Adipocyte (in vitro differentiated cells): ENCODE measurements around the gene SS18.
"Not testable (repeated sequence)": the region's sequence is repeated elsewhere in the genome, so short reads cannot be mapped to it uniquely, and the experiment has no call there.

ENCODE experiments used
- DNase-seq: peaks from one replicate; pipeline ENCODE4 v3.0.0-alpha.2; 2015; ENCODE audit warnings: low read depth
- H3K27me3 ChIP-seq: replicated peaks from 2 replicates; pipeline ENCODE4 v1.7.0; 2013; ENCODE audit warnings: mild to moderate bottlenecking, low read length, moderate library complexity; ENCODE audit not compliant: control insufficient read depth, insufficient read depth
- H3K36me3 ChIP-seq: 2 replicates; pipeline ENCODE4 v1.7.0; 2013; ENCODE audit warnings: low read length, mild to moderate bottlenecking, moderate library complexity; ENCODE audit not compliant: control insufficient read depth, insufficient read depth, severe bottlenecking
- H3K4me1 ChIP-seq: 2 replicates; pipeline ENCODE4 v1.7.0; 2013; ENCODE audit warnings: mild to moderate bottlenecking, low read length, moderate library complexity; ENCODE audit not compliant: control insufficient read depth, insufficient read depth
- H3K4me3 ChIP-seq: 2 replicates; pipeline ENCODE4 v1.7.0; 2013; ENCODE audit warnings: mild to moderate bottlenecking, low read length, moderate library complexity
- H3K9ac ChIP-seq: 2 replicates; pipeline ENCODE4 v1.7.0; 2013; ENCODE audit warnings: mild to moderate bottlenecking, low read length, moderate library complexity
- H3K9me3 ChIP-seq: 2 replicates; pipeline ENCODE4 v1.7.0; 2013; ENCODE audit warnings: mild to moderate bottlenecking, low read length, moderate library complexity; ENCODE audit not compliant: control insufficient read depth

Gene SS18, protein sequence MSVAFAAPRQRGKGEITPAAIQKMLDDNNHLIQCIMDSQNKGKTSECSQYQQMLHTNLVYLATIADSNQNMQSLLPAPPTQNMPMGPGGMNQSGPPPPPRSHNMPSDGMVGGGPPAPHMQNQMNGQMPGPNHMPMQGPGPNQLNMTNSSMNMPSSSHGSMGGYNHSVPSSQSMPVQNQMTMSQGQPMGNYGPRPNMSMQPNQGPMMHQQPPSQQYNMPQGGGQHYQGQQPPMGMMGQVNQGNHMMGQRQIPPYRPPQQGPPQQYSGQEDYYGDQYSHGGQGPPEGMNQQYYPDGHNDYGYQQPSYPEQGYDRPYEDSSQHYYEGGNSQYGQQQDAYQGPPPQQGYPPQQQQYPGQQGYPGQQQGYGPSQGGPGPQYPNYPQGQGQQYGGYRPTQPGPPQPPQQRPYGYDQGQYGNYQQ

DNA sequence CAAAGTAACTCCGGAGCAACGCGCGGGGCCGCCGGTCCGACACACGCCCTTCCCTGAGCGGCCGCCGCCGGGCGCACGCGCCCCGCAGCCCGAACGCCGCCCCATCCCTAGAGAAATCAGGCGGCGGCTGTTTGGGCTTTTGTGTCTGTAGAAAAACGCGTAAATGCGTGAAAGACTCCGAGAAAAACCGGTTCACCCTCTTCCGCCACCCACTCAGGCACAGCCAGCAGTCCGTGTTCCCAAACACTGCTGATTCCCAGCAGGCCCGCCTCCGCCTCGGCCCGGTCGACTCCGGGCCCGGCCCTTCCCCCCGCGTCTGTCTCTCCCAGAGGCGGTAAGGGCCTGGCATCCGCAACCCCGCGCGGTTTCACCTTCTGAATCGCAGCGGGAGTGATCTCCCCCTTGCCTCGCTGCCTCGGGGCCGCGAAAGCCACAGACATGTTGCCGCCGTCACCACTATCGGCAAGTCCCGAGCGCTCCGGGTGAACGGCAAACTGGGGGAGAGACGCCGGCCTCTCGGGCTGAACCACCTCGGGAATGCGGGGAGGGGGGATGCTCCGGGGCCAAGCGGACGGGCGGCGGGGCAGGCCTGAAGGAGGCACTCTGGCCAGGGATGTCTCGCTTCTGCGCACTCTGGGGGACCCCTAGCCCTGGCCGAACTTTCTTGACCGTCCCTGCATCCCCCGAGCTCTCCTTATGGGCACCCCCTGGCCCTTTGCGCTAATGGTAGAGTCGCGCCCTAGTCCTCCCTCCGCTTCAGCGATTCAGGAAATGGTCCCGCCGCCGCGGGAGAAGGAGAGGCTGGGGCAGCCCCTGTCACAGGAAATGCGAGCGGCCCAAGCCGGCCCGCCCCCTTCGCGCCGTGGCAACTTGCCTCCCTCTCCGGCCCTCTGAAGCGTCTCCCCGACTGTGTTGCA lies at the start of gene SS18:
Gene SS18 (minus strand): TSS at position 484 of the 917 bp plus-strand sequence. CDS start 44 bp downstream, at position 440.
- peak; percentile 99 for DNase-seq
- Histone ChIP-seq H3K4me1 (peaks cover 26% of the 10 kb centered on the region), H3K9ac (peak within 1 kb of the TSS; percentile 99), H3K4me3 (peak within 1 kb of the TSS; percentile 100), H3K27me3 (no peaks in the 10 kb centered on the region), H3K9me3 (no peaks in the 10 kb centered on the region), H3K36me3 (peaks cover 19% of the 10 kb centered on the region)

DNA sequence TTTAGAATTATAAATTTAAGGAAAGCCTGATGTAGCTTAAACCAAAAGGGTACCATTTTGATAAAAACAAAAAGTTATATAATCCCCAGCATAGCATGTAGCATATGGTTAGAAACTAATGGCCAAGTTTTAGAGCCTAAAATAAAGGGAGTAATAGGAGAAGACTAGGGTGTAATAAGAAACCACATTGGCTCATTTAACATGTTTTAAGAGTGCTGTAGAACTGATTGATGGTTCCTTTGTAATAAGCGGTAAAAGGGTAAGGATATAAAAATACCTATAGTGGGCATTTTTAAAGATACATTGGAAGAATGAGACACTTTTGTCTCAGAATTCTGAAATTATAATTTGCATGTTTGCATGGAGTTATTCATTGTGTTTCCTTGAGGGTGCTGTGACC lies 45.1 kb upstream of the SS18 start:
- Histone ChIP-seq H3K9ac (no peak overlapping the region), H3K9me3 (peaks cover 4% of the 10 kb centered on the region), H3K36me3 (no peaks in the 10 kb centered on the region), H3K27me3 (no peaks in the 10 kb centered on the region), H3K4me3 (no peak overlapping the region), H3K4me1 (no peaks in the 10 kb centered on the region)
- DNase-seq, result no peak

DNA sequence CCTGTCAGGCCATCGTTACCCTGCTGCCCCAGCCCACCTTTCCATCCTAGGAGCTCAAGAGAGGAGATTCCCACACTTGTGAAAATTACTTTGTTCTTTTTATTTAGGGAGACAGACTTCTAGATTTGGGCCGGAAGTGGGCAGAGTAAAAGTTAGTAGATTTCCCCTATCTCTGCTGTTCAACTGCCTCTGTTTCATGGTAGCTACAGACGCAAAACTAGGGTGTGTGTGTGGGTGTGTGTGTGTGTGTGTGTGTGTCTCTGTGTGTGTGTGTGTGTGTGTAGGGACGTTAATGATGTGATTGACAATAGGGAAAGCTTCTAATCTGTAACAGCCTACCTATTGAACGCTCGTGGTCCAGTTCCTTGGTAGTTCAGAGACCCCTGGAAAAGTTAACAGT lies 43.7 kb upstream of the SS18 start:
- H3K27me3 ChIP-seq, result no peaks in the 10 kb centered on the region
- no peaks in the 10 kb centered on the region for H3K4me1 ChIP-seq
- H3K9ac ChIP-seq, result no peak overlapping the region
- no peak overlapping the region for H3K4me3 ChIP-seq
- H3K9me3 ChIP-seq, result no peaks in the 10 kb centered on the region
- no peaks in the 10 kb centered on the region for H3K36me3 ChIP-seq
- no peak for DNase-seq

DNA sequence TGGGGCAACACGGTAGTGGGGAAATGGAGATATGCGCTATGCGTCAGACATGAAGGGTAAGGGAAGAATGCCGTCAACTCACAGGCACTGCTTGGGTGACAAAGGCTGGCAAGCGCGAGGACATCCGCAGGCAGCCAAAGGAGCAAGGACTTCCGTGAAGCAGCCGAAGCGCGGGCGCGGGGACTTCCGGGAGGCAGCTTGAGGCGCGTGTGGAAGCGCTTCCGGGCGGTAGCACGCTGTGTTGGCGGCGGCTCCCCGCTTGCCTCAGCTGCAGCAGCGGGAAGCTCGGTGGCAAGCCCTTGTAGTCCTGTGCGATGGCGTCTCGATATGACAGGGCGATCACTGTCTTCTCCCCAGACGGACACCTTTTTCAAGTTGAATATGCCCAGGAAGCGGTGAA lies 43.2 kb upstream of the SS18 start, which contains the start of gene PSMA8:
Gene PSMA8 (plus strand): TSS at position 218 of the 400 bp plus-strand sequence. CDS start 97 bp downstream, at position 315.
- Histone ChIP-seq H3K4me1 (no peaks in the 10 kb centered on the region), H3K9me3 (no peaks in the 10 kb centered on the region), H3K4me3 (peak within 1 kb of the TSS; percentile 62), H3K36me3 (no peaks in the 10 kb centered on the region), H3K27me3 (no peaks in the 10 kb centered on the region), H3K9ac (no peak within 1 kb of the TSS)
- no peak for DNase-seq

DNA sequence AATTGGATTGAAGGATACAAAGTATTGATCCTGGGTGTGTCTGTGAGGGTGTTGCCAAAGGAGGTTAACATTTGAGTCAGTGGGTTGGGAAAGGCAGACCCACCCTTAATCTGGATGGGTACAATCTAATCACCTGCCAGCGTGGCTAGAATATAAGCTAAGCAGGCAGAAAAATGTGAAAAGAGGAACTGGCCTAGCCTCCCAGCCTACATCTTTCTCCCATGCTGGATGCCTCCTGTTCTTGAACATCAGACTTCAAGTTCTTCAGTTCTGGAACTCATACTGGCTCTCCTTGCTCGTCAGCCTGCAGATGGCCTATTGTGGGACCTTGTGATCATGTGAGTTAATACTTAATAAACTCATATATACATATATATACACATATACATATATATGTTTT lies 37.8 kb upstream of the SS18 start:
- not testable (repeated sequence) for H3K4me1 ChIP-seq

DNA sequence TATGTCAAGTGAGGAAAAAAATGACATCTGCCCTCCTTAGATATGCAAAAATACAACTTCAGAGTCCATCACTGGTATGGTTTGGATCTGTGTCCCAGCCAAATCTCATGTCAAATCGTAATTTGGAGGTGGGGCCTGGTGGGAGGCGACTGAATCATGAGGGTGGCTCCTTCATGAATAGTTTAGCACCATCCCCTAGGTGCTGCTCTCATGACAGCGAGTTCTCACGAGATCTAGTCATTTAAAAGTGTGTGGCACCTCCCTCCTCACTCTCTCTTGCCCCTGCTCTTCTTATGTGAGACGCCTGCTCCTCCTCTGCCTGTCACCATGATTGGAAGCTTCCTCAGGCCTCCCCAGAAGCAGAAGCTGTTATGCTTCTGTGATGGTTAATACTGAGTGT lies 37.4 kb upstream of the SS18 start:
- no peaks in the 10 kb centered on the region for H3K27me3 ChIP-seq
- no peak overlapping the region for H3K4me3 ChIP-seq
- H3K9me3 ChIP-seq, result no peaks in the 10 kb centered on the region
- no peak for DNase-seq
- H3K36me3 ChIP-seq, result no peaks in the 10 kb centered on the region
- H3K9ac ChIP-seq, result no peak overlapping the region
- H3K4me1 ChIP-seq, result no peaks in the 10 kb centered on the region

More for the DNA sequence above, 37.8 kb upstream of the SS18 start:
- H3K27me3 ChIP-seq, H3K36me3 ChIP-seq, DNase-seq, H3K9ac ChIP-seq, H3K4me3 ChIP-seq, H3K9me3 ChIP-seq: not testable (repeated sequence)

DNA sequence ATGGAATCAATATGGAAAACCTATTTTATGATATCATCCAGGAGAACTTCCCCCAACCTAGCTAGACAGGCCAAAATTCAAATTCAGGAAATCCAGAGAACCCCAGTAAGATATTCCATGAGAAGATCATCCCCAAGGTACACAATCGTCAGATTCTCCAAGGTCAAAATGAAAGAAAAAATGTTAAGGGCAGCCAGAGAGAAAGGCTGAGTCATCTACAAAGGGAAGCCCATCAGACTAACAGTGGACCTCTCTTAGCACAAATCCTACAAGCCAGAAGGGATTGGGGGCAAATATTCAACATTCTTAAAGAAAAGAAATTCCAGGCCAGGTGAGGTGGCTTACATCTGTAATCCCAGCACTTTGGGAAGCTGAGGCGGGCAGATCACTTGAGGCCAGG lies 31.6 kb upstream of the SS18 start:
- DNase-seq, H3K27me3 ChIP-seq, H3K36me3 ChIP-seq, H3K9ac ChIP-seq, H3K4me3 ChIP-seq, H3K4me1 ChIP-seq, H3K9me3 ChIP-seq: not testable (repeated sequence)

DNA sequence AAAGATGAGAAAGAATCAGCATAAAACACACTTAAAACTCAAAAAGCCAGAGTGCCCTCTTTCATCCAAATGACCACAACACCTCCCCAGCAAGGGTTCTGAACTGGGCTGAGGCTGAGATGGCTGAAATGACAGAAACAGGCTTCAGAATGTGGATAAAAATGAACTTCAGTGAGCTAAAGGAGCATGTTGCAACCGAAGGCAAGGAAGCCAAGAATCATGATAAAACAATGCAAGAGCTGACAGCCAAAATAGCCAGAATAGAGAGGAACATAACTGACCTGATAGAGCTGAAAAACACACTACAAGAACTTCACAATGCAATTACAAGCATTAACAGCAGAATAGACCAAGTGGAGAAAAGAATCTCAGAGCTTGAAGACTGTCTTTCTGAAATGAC lies 31.1 kb upstream of the SS18 start:
- Histone ChIP-seq H3K4me1 (no peaks in the 10 kb centered on the region), H3K4me3 (no peak overlapping the region), H3K9me3 (no peaks in the 10 kb centered on the region), H3K36me3 (no peaks in the 10 kb centered on the region), H3K27me3 (no peaks in the 10 kb centered on the region), H3K9ac (no peak overlapping the region)
- peak; percentile 47 for DNase-seq

DNA sequence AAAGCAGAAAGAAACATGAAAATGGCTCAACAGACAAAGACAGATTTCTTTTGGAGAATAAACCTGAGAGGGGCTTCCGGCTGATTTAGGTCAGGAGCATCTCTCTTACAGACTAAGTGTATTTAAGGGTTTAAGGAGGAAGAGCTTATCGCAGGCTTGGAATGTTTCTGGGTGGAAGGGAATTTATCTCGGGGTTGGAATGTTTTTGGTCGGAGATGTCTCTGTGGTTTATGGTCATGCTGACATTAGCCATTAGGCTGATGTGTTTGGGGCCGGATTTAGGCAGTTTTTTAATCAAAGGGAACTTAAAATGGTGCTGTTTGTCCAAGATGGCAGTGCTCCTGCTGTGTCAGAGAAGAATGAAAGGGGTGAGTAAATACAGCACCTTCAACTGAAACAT lies 28.8 kb upstream of the SS18 start:
- Histone ChIP-seq H3K4me1 (no peaks in the 10 kb centered on the region), H3K9ac (no peak overlapping the region), H3K27me3 (no peaks in the 10 kb centered on the region), H3K36me3 (no peaks in the 10 kb centered on the region), H3K9me3 (no peaks in the 10 kb centered on the region), H3K4me3 (no peak overlapping the region)
- no peak for DNase-seq

DNA sequence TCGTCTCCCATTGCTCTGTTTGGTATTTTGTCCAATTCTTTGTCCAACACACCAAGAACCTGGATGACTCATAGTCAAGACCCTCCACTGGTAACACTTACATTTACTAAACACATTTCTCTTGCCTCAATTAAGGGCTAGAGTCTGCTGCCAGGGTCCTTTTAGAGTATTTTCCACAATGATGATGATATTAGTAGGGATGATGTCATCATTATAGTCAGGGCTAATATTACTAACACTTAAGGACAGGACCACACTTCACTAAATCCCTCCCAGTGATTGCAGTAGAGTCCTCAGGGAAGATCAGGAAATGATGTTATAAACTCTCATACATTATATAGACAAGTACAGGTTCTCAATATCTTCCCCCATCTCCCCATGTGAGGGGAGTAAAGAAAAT lies 13.6 kb upstream of the SS18 start:
- Histone ChIP-seq H3K36me3 (no peaks in the 10 kb centered on the region), H3K9me3 (no peaks in the 10 kb centered on the region), H3K4me3 (no peak overlapping the region), H3K9ac (no peak overlapping the region), H3K27me3 (no peaks in the 10 kb centered on the region), H3K4me1 (no peaks in the 10 kb centered on the region)
- DNase-seq, result no peak

DNA sequence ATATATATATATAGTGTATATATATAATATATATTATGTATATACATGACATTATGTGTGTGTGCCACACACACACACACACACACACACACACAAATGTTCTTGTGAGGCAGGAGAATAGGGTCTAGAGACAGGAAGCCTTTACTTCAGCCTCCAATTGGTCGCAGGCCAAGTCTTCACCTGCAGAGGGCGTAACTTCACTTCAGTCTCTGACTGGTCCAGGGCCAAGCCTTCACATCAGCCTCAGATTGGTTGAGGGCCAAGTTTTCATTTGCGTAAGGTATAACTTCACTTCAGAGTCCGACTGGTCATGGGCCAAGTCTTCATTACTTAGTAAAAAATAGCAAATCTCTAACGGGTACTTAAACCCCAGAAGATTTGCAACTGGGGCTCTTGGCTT lies 13.2 kb upstream of the SS18 start:
- DNase-seq, result no peak
- Histone ChIP-seq H3K9me3 (no peaks in the 10 kb centered on the region), H3K4me1 (no peaks in the 10 kb centered on the region), H3K36me3 (no peaks in the 10 kb centered on the region), H3K9ac (no peak overlapping the region), H3K4me3 (no peak overlapping the region), H3K27me3 (no peaks in the 10 kb centered on the region)
